ENCODE data around the gene WNT3A.

Gene WNT3A

DNA sequence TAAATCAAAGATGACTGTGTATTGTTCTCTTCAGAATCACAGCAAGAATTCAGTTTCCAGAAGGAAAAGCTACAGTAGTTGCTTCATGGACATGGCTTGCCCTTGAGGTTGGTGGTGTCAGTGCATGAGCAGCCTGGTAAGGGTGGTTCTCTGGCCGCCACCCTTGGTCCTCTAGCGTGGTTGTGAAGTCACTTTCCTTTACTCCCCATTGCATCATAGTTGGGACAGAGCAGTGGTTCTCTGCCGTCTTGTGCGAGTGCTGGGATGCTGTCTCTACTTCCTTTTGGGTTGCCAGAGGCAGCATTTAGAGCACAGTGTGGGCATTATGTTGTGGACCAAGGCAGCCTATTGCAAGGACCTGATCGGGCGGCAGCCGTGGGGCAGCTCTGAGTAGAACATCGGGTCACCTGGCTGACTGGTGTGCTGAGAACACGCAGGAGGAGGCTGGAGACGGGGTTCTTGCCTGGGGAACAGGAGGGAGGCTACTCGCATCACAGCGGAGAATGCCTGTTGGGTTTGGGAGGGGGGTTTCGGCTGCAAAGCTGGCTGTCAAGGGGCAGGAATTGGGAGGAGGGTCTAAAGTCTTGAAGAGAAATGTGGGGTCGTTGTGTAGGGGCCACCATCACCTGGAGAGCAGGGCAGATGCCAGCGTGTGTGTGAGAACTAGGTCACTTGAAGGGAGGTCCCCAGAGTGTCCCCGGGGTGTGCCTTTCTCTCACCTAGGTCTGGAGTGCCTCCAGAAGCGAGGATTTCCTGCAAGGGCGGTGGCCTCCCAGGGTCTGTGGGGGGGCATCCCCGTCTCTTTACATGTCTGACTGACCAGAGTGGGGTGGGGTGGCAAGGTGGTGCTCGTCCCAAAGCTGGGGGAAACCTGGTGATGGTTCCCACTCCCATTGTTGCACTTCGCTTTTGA lies 82.0 kb downstream of the WNT3A start:
- no peak for DNase-seq

GRCh38 chr1:228089519-228090380 lies 83.0 kb downstream of the WNT3A start:
- no peak for DNase-seq

DNA sequence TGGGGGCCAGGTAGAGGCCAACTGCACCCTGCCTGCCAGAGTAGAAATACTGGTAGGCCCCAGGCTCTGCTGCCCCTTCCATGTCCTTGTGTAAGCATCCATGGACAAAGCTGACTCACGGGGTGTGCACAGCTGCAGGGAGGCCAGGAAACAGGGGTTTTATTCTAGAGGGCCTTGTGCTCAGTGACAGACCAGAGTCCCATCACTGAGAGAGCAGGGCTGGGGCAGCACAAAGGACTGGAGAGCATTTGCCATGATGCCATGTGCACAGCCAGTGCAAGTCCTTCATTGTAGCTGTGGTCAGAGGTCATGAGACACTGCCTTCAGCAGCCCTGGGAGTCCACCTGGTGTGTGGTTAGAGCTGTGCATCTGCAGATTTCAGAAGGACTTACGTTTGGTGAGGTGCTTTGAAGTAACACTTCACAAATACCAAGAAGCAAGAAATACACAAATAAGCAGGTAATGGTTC lies 83.8 kb downstream of the WNT3A start:
- no peak for DNase-seq

- no peak for DNase-seq
Observed at GRCh38 chr1:228091084-228091483, 84.3 kb downstream of the WNT3A start.

DNA sequence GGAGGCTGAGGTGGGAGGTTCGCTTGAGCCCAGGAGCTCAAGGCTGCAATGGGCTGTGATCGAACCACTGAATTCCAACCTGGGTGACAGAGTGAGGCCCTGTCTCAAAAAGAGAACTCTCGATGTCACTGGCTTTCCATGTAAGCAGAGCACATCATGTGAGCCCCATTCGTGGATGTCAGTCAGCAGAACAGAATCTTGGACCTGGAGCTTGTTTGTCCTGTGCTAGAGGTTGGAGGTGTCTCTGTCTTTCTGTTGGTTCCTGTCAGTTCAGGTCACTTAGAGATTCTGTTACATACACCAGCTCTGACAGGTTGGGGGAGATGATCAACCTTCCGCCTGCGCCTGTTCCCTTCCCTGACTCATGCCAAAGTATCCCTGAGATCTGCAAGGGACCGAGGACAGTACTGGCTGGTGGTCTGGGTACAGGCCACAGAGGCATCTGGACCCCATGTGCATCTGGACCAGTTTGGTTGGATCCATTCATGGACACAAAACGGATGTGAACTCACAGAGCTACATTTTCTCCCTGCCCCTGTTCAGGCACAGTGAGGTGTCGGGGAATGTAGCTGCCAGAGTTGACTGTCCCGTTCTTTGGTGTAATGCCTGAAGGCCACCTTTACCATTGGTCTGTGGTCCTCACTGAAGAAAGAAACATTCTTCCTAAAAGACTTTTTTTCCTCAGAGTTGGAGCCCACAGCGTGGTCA lies 85.7 kb downstream of the WNT3A start:
- DNase-seq, result no peak

DNA sequence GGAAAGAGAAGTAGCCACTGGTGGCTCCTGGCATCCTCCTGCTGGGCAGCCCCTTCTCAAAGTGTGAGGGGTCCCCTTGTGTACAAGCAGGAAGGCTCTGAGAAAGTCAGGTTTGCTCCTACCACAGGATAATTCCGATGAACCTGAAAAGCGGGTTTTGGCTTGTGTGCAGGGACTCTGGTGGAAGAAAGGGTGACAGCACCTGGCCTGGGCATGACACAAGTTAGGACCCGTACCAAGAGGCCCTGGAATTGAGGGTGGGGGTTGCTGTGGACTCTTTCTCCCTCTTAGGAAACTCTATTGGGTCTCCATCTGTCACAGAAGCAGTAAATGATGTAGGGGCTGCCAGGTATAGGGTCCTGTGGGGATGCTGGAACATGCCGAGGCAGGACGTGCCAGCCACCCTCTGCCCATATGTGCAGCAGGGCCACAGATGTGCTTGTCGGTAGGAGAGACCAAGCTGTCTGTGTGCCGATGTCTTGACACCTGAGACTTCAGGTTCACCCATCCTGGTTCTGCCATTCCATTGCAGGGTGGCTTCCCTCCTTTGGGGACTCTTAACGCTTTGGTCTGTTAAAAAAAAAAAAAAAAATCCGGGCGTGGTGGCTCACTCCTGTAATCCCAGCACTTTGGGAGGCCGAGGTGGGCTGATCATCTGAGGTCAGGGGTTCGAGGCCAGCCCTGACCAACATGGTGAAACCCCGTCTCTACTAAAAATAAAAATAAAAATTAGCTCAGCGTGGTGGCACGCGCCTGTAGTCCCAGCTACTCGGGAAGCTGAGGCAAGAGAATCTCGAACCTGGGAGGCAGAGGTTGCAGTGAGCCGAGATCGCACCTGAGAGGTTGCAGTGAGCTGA lies 86.5 kb downstream of the WNT3A start:
- no peak for DNase-seq

GRCh38 chr1:228094432-228095016 lies 87.7 kb downstream of the WNT3A start:
- DNase-seq, result no peak

- no peak for DNase-seq
Observed at GRCh38 chr1:228095161-228095560, 88.4 kb downstream of the WNT3A start.

DNA sequence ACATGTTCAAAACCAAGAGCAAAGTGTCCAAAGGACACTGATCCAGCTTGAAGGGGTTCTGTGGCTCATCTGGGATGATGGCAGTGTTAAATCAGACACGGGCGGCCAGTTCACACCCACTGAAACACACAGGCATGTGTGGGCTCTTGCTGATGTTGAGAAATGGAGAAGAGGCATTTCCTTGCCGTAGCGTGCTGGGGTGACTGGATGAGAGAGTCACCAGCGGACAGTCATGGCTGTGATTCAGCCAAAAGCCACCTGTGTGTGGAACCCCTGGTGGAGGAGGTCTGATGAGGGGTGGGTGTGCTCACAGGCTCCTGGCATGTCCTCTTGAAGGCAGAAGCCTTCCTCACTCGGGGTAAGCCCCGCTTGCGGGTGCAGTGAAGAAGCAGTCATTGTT lies 89.1 kb downstream of the WNT3A start:
- no peak for DNase-seq

- DNase-seq, result no peak
Observed at GRCh38 chr1:228096416-228097332, 89.9 kb downstream of the WNT3A start.

DNA sequence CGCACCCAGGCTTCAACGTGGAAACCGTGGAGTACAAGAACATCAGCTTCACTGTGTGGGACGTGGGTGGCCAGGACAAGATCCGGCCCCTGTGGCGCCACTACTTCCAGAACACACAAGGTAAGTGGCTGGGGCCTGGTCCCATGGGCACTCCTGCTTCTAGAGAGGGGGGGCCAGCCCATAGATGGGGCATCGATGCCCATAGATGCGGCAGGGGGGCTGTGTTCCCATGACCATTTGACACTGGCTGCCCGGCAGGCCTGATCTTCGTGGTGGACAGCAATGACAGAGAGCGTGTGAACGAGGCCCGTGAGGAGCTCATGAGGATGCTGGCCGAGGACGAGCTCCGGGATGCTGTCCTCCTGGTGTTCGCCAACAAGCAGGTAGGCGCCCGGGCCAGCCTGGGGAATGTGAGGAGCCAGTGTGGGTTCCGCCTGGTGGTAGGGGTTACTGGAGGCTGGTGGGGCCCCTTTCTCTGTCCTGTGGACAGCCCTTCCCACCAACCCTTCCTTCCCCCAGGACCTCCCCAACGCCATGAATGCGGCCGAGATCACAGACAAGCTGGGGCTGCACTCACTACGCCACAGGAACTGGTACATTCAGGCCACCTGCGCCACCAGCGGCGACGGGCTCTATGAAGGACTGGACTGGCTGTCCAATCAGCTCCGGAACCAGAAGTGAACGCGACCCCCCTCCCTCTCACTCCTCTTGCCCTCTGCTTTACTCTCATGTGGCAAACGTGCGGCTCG lies 90.7 kb downstream of the WNT3A start:
- no peak for DNase-seq

DNA sequence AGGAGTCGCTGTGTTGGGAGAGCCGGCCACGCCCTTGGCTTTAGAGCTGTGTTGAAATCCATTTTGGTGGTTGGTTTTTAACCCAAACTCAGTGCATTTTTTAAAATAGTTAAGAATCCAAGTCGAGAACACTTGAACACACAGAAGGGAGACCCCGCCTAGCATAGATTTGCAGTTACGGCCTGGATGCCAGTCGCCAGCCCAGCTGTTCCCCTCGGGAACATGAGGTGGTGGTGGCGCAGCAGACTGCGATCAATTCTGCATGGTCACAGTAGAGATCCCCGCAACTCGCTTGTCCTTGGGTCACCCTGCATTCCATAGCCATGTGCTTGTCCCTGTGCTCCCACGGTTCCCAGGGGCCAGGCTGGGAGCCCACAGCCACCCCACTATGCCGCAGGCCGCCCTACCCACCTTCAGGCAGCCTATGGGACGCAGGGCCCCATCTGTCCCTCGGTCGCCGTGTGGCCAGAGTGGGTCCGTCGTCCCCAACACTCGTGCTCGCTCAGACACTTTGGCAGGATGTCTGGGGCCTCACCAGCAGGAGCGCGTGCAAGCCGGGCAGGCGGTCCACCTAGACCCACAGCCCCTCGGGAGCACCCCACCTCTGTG lies 91.6 kb downstream of the WNT3A start:
- DNase-seq, result no peak

GRCh38 chr1:228099331-228099732 lies 92.5 kb downstream of the WNT3A start:
- no peak for DNase-seq

DNA sequence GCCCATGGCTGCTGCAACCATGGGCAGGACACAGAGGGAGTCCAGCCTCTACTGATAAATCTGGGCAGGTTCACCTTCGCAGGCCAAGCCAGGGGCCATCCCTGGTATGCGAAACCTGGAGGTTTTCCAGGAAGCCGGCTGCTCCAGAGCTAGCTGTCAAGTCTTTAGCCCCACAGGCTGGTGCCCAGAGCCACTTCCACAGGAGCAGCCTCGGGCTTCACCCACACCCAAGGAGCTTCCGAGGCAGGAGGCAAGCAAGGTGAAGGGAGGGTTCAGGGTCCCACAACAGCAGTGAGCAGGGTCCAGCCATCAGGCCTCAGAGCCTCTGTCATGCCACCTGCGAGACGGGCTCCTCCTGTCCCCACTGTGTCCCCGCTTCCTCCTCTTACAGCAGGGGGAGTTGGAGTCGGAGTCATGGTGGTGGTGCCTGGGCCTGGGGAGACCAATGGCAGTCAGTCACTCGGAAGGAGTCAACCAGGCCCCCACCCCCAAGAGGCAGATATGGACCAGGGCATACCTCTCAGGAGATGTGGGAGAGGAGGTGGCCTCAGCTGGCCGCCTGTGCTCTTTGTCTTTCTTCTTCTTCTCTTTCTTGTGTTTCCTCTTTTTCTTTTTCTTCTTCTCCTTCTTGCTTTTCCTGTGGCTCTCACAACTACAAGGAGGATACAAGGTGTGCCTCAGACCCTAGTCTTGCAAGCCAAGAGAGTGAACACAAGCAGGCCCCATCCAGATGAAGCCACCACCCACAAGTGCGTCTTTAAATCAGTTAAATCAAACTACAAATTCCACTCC lies 94.2 kb downstream of the WNT3A start:
- no peak for DNase-seq

GRCh38 chr1:228101614-228101993 lies 94.8 kb downstream of the WNT3A start:
- DNase-seq, result no peak

- no peak for DNase-seq
Observed at GRCh38 chr1:228101994-228102790, 95.4 kb downstream of the WNT3A start.

DNA sequence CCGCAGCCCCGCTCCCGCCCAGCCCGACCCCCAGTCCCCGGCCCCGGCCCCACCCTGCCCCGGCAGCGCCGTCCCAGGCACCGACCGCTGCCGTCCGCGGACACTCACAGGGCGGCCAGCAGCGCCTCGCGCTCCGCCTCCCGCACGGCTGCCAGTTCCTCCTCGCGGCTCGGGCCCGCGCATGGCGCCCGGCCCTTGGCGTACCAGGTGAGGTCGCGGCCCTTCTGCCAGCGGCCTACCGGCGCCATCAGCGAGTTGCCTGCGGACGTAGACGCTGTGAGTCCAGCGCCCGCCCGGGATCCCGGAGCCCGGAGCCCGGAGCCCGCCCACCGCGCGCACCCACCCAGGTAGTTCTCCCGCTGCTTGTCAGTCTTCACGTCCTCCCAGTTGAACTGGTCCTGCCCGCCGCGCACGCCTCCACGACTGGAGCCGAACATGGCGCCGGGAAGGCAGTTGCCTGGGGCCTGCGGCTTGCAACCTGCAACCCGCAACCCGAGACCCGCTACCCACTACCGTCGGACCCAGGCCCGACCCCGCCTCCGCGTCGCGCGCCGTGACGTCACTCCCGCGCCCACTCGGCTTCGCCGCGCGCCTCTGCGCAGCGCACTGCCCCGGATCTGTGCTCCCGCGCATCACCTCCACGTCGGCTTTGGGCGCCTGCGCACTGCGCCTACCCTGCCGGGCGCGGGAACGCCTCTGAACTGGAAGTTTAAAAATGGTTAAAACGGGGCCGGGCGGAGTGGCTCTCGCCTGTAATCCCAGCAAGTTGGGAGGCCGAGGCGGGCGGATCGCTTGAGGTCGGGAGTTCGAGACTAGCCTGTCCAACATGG lies 96.2 kb downstream of the WNT3A start, which contains the start of gene C1orf35:
C1orf35 (minus strand) TSS at position 535 of the 830 bp plus-strand sequence; CDS start at position 437, 98 bp downstream.
- peak; percentile 14 to 66 for DNase-seq

Measured in NCI-H187 (cell line).